ENCODE measurements around the gene PDLIM4. TPM values are rescaled to one million over a fixed set of nuclear protein-coding genes. Genes with fewer than 3 reads are reported as not detected.

The PDLIM4 gene
- polyA plus RNA-seq, 1 donor from 2014 or later, result not detected

DNA sequence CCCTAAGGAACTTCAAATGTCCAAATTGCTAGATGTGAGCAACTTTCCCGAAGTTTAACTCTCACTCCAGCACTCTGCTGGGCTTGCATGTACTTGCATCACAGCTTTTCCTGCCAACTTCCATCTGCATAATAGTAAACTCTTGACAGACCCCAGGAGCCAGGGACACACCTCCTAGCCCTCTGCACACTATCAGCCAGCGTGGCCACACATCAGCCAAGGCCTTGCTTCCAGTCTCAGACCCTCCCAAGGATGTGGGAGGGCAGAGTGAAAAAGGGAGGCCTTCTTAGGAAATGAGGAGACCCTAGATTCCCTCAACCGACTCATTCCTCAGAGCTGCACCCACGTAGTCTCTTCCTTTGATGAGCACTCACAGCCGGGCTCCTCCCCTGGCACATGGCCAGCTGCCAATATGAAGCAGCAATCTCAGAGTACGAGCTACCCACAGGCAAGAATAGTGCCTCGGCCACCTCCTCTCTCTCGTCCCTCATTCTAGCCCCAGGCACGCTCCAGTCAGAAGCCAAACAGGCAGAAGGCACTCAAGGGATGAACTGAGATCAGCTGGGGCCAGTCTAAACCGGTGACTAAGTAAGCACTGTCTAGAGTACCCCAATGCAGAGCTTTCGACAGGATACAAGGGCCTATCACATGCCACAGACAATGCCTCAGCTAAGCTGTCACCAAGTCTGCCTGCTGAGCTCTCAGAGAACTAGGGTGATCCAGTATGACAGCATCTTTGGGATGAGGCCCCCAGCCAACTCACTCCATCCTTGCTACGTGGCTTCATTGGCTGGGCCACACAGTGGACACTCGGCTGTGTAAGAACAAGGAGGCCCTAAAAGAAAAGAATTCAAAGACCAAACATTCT lies 32.1 kb upstream of the PDLIM4 start:
- H3K4me2 ChIP-seq (ENCODE audit: low read length), result no peak overlapping the region
- H3K9me2 ChIP-seq (ENCODE audit: insufficient read depth, low read length), result no peaks in the 10 kb centered on the region
- no peaks in the 10 kb centered on the region for H4K20me1 ChIP-seq (ENCODE audit: insufficient read depth)
- peaks cover 10% of the 10 kb centered on the region for H3K27me3 ChIP-seq (ENCODE audit: insufficient read depth, low read depth, low read length)
- H3F3A ChIP-seq (ENCODE audit: insufficient read depth, low read length, poor library complexity, severe bottlenecking), result no peaks in the 10 kb centered on the region
- no peak overlapping the region for H2AFZ ChIP-seq (ENCODE audit: low read depth, low read length)
- TF ChIP-seq TAF1 (IDR thresholded peaks at IDR 0.05; ENCODE audit: low read depth) (no peak), SMC3 (conservative IDR thresholded peaks at IDR 0.05; ENCODE audit: poor library complexity) (no peak), EP300 (conservative IDR thresholded peaks at IDR 0.05; ENCODE audit: poor library complexity, severe bottlenecking) (no peak), POLR2AphosphoS5 (IDR thresholded peaks at IDR 0.05) (no peak), EZH2 (IDR thresholded peaks at IDR 0.05; ENCODE audit: borderline replicate concordance, insufficient read depth, low read length, poor library complexity, severe bottlenecking) (no peak), MXI1 (conservative IDR thresholded peaks at IDR 0.05; ENCODE audit: poor library complexity, severe bottlenecking) (no peak), RAD21 (conservative IDR thresholded peaks at IDR 0.05) (no peak)
- TF ChIP-seq, protein P1, sequence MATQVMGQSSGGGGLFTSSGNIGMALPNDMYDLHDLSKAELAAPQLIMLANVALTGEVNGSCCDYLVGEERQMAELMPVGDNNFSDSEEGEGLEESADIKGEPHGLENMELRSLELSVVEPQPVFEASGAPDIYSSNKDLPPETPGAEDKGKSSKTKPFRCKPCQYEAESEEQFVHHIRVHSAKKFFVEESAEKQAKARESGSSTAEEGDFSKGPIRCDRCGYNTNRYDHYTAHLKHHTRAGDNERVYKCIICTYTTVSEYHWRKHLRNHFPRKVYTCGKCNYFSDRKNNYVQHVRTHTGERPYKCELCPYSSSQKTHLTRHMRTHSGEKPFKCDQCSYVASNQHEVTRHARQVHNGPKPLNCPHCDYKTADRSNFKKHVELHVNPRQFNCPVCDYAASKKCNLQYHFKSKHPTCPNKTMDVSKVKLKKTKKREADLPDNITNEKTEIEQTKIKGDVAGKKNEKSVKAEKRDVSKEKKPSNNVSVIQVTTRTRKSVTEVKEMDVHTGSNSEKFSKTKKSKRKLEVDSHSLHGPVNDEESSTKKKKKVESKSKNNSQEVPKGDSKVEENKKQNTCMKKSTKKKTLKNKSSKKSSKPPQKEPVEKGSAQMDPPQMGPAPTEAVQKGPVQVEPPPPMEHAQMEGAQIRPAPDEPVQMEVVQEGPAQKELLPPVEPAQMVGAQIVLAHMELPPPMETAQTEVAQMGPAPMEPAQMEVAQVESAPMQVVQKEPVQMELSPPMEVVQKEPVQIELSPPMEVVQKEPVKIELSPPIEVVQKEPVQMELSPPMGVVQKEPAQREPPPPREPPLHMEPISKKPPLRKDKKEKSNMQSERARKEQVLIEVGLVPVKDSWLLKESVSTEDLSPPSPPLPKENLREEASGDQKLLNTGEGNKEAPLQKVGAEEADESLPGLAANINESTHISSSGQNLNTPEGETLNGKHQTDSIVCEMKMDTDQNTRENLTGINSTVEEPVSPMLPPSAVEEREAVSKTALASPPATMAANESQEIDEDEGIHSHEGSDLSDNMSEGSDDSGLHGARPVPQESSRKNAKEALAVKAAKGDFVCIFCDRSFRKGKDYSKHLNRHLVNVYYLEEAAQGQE (IDR thresholded peaks at IDR 0.05; ENCODE audit: borderline replicate concordance), result no peak
- TF ChIP-seq, protein P2, sequence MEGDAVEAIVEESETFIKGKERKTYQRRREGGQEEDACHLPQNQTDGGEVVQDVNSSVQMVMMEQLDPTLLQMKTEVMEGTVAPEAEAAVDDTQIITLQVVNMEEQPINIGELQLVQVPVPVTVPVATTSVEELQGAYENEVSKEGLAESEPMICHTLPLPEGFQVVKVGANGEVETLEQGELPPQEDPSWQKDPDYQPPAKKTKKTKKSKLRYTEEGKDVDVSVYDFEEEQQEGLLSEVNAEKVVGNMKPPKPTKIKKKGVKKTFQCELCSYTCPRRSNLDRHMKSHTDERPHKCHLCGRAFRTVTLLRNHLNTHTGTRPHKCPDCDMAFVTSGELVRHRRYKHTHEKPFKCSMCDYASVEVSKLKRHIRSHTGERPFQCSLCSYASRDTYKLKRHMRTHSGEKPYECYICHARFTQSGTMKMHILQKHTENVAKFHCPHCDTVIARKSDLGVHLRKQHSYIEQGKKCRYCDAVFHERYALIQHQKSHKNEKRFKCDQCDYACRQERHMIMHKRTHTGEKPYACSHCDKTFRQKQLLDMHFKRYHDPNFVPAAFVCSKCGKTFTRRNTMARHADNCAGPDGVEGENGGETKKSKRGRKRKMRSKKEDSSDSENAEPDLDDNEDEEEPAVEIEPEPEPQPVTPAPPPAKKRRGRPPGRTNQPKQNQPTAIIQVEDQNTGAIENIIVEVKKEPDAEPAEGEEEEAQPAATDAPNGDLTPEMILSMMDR (IDR thresholded peaks at IDR 0.05; ENCODE audit: poor library complexity, severe bottlenecking), result no peak
- H3K36me3 ChIP-seq (ENCODE audit: insufficient read depth, low read length), result no peaks in the 10 kb centered on the region
- H3K79me2 ChIP-seq (replicated peaks; ENCODE audit: insufficient read depth, low read length), result no peaks in the 10 kb centered on the region
- no peak overlapping the region for H3K9ac ChIP-seq (ENCODE audit: low read length)
- no peaks in the 10 kb centered on the region for H3K9me3 ChIP-seq (ENCODE audit: low read length)
- no peak overlapping the region for H3K27ac ChIP-seq (ENCODE audit: low read length)
- no peak overlapping the region for H3K4me3 ChIP-seq (ENCODE audit: low read length)

DNA sequence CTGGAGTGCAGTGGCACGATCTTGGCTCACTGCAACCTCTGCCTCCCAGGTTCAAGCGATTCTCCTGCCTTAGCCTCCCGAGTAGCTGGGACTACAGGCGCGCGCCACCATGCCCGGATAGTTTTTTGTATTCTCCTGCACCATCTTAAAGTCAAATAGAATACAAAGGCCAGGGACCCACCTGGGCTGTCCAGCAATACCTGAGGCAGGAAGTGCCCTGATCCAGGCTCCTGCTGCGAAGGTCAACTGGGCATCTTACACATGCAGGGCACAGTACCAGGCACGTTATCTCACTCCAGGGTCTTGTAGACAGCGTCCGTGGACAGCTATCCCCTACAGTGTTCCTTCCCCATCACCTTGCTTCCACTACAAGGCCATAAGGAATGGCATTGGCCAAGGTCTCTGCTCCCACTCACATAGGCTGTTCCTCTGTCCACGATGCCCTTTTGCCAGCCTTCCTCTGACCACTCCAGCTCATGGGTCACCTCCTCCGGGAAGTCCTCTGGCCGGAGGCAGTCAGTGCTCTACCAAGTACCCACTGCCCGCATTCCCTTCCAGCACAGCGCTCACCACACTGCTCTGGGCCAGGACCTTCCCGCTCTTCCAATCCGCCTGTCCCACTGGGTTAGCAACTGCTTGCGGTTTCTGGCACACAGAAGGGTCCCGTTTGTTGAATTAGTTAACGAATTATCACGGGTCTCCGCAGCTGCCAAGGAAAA lies 30.8 kb upstream of the PDLIM4 start:
- H2AFZ ChIP-seq (ENCODE audit: low read depth, low read length), result no peak overlapping the region

More for the DNA sequence above, 30.8 kb upstream of the PDLIM4 start:
- H3K27ac ChIP-seq (ENCODE audit: low read length), result no peak overlapping the region
- H3K9me3 ChIP-seq (ENCODE audit: low read length), result no peaks in the 10 kb centered on the region
- no peaks in the 10 kb centered on the region for H3F3A ChIP-seq (ENCODE audit: insufficient read depth, low read length, poor library complexity, severe bottlenecking)
- H3K36me3 ChIP-seq (ENCODE audit: insufficient read depth, low read length), result no peaks in the 10 kb centered on the region
- H3K27me3 ChIP-seq (ENCODE audit: insufficient read depth, low read depth, low read length), result peaks cover 10% of the 10 kb centered on the region
- peak overlapping the region; percentile 58 for H3K9ac ChIP-seq (ENCODE audit: low read length)
- no peaks in the 10 kb centered on the region for H4K20me1 ChIP-seq (ENCODE audit: insufficient read depth)
- H3K4me3 ChIP-seq (ENCODE audit: low read length), result peak overlapping the region; percentile 75
- no peak for TF ChIP-seq RAD21 (conservative IDR thresholded peaks at IDR 0.05)
- no peaks in the 10 kb centered on the region for H3K9me2 ChIP-seq (ENCODE audit: insufficient read depth, low read length)
- H3K79me2 ChIP-seq (replicated peaks; ENCODE audit: insufficient read depth, low read length), result no peaks in the 10 kb centered on the region
- peak overlapping the region; percentile 48 for H3K4me2 ChIP-seq (ENCODE audit: low read length)

All from neural cell (in vitro differentiated cells).